GM19099 (cell line): ENCODE data around the gene TNF.

Experiments
- POLR2A ChIP-seq: IDR thresholded peaks from 3 replicates; pipeline ENCODE4 v1.6.1; 2011; ENCODE audit warnings: low read depth; ENCODE audit not compliant: insufficient read length; ENCODE audit errors: extremely low read depth

The TNF gene

GRCh38 chr6:31538805-31539400 is 36.5 kb upstream of the TNF start:
- no peak for TF ChIP-seq POLR2A

- no peak for TF ChIP-seq POLR2A
Observed at GRCh38 chr6:31540640-31541039, 34.7 kb upstream of the TNF start.

GRCh38 chr6:31541059-31541657 is 34.2 kb upstream of the TNF start:
- no peak for TF ChIP-seq POLR2A

- TF ChIP-seq POLR2A = peak; percentile 91
Observed at GRCh38 chr6:31541658-31542521, 33.5 kb upstream of the TNF start, which contains the start of gene DDX39B. Gene DDX39B, minus strand, starts transcription at chr6:31542003. Its CDS starts 1,471 bp downstream, at chr6:31540532.

GRCh38 chr6:31543639-31544038 is 31.7 kb upstream of the TNF start:
- no peak for TF ChIP-seq POLR2A

GRCh38 chr6:31544676-31545075 is 30.7 kb upstream of the TNF start:
- TF ChIP-seq POLR2A = no peak

GRCh38 chr6:31545291-31545690 is 30.1 kb upstream of the TNF start:
- no peak for TF ChIP-seq POLR2A

GRCh38 chr6:31546339-31546957 is 28.9 kb upstream of the TNF start, which contains the start of gene ATP6V1G2:
Gene ATP6V1G2, minus strand, starts transcription at chr6:31546608. Its CDS starts 49 bp downstream, at chr6:31546559.
- no peak for TF ChIP-seq POLR2A

GRCh38 chr6:31546958-31547726 is 28.2 kb upstream of the TNF start, which contains the start of gene NFKBIL1:
Gene NFKBIL1, plus strand, starts transcription at chr6:31547608. Its CDS starts 87 bp downstream, at chr6:31547695.
- peak; percentile 50 for TF ChIP-seq POLR2A

- TF ChIP-seq POLR2A = no peak
Observed at GRCh38 chr6:31547727-31548543, 27.4 kb upstream of the TNF start.

GRCh38 chr6:31548544-31548873 is 26.9 kb upstream of the TNF start:
- no peak for TF ChIP-seq POLR2A

- no peak for TF ChIP-seq POLR2A
Observed at GRCh38 chr6:31556307-31556706, 19.1 kb upstream of the TNF start.

GRCh38 chr6:31557443-31558317 is 17.7 kb upstream of the TNF start:
- no peak for TF ChIP-seq POLR2A

- TF ChIP-seq POLR2A = no peak
Observed at GRCh38 chr6:31558318-31558625, 17.1 kb upstream of the TNF start.
